Measurements from ENCODE around the gene ALG8.

The ALG8 gene

DNA sequence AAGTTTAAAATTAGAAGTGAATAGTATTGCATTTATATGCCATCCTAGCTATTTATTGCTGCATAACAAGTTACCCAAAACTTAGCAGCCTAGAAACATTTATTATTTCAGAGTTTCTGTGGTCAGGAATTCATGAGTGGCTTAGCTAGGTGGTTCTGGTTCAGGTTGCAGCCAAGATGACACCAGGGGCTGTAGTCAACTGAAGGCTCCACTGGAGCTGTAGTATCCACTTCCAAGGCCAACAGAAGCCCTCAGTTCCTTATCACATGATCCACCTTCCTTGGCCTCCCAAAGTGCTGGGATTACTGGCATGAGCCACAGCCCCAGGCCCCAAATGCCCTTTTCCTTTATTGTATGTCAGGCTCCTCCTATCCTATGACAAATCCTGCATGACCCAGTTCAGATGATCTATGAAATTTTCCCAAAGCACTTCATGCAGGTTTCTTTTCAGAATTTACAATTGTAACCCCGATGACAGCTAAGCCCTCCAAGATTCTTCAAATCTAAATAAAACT is 6.1 kb upstream of the ALG8 start:
- no peaks in the 10 kb centered on the region for H3K9me3 Mint-ChIP-seq
- H3K36me3 Mint-ChIP-seq (ENCODE audit: low read depth): peaks cover 12% of the 10 kb centered on the region
- H3K27me3 Mint-ChIP-seq (ENCODE audit: low read depth): no peaks in the 10 kb centered on the region
- H3K27ac Mint-ChIP-seq: no peak overlapping the region
- H3K4me3 Mint-ChIP-seq: no peak overlapping the region
- H3K4me1 Mint-ChIP-seq (ENCODE audit: low read depth): peaks cover 7% of the 10 kb centered on the region

GRCh38 chr11:78140392-78141077 is 1.1 kb upstream of the ALG8 start:
- Mint-ChIP-seq H3K4me3 (peak overlapping the region; percentile 79), H3K4me1 (ENCODE audit: low read depth) (peaks cover 30% of the 10 kb centered on the region), H3K36me3 (ENCODE audit: low read depth) (peaks cover 36% of the 10 kb centered on the region), H3K9me3 (no peaks in the 10 kb centered on the region), H3K27me3 (ENCODE audit: low read depth) (no peaks in the 10 kb centered on the region), H3K27ac (peak overlapping the region; percentile 58)

GRCh38 chr11:78138694-78139421 is 568 bp downstream of the ALG8 start:
- H3K36me3 Mint-ChIP-seq (ENCODE audit: low read depth): peaks cover 38% of the 10 kb centered on the region
- peak overlapping the region; percentile 90 for H3K4me3 Mint-ChIP-seq
- H3K9me3 Mint-ChIP-seq: peaks cover 3% of the 10 kb centered on the region
- H3K27me3 Mint-ChIP-seq (ENCODE audit: low read depth): no peaks in the 10 kb centered on the region
- H3K4me1 Mint-ChIP-seq (ENCODE audit: low read depth): peaks cover 30% of the 10 kb centered on the region
- peak overlapping the region; percentile 93 for H3K27ac Mint-ChIP-seq

DNA sequence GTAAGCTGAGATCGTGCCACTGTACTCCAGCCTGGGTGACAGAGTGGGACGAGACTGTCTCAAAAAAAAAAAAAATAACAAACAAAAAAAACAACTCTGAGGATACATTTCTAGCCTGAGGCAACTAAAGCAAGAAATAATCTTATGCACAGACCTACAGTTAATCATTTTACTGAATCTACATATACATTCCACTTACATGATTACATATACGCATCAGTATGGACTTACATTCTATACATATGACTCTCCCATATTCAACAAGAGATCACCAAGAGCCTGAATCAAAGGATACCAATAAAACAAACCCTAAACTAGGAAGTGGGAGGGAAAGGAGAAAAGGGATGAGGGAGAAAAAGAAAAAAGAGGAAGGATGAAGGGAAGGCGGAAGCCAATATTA is 1.1 kb downstream of the ALG8 start:
- Mint-ChIP-seq H3K27ac (peak overlapping the region; percentile 86), H3K4me3 (peak overlapping the region; percentile 85), H3K4me1 (ENCODE audit: low read depth) (peaks cover 30% of the 10 kb centered on the region), H3K27me3 (ENCODE audit: low read depth) (no peaks in the 10 kb centered on the region), H3K36me3 (ENCODE audit: low read depth) (peaks cover 37% of the 10 kb centered on the region), H3K9me3 (peaks cover 3% of the 10 kb centered on the region)

GRCh38 chr11:78132475-78132874 is 7.0 kb downstream of the ALG8 start:
- Mint-ChIP-seq H3K27ac (no peak overlapping the region), H3K4me1 (ENCODE audit: low read depth) (peaks cover 10% of the 10 kb centered on the region), H3K9me3 (peaks cover 3% of the 10 kb centered on the region), H3K4me3 (no peak overlapping the region), H3K27me3 (ENCODE audit: low read depth) (no peaks in the 10 kb centered on the region), H3K36me3 (ENCODE audit: low read depth) (peaks cover 21% of the 10 kb centered on the region)

- H3K27ac Mint-ChIP-seq: no peak overlapping the region
- H3K4me1 Mint-ChIP-seq (ENCODE audit: low read depth): peaks cover 7% of the 10 kb centered on the region
- peaks cover 16% of the 10 kb centered on the region for H3K36me3 Mint-ChIP-seq (ENCODE audit: low read depth)
- no peaks in the 10 kb centered on the region for H3K27me3 Mint-ChIP-seq (ENCODE audit: low read depth)
- H3K4me3 Mint-ChIP-seq: no peak overlapping the region
- peaks cover 3% of the 10 kb centered on the region for H3K9me3 Mint-ChIP-seq
These were observed 7.5 kb downstream of the ALG8 start for GRCh38 chr11:78131956-78132355.

DNA sequence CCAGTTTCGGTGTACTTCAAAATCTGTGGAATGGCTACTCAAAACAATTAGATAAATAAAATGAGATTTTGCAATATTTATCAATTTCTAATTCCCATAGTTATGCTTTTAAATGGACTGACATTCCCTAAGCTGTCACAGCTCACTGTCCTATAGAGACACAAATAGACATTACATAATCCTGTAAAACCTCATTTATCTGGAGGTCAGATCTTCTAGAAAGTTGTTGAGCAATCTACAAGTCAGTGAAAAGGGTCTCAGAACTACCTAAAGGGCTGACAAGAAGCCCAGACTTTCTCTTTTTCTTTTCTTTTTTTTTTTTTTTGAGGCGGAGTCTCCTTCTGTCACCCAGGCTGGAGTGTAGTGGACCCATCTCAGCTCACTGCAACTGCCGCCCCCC is 12.0 kb downstream of the ALG8 start:
- no peaks in the 10 kb centered on the region for H3K27me3 Mint-ChIP-seq (ENCODE audit: low read depth)
- peaks cover 7% of the 10 kb centered on the region for H3K36me3 Mint-ChIP-seq (ENCODE audit: low read depth)
- no peak overlapping the region for H3K4me3 Mint-ChIP-seq
- H3K4me1 Mint-ChIP-seq (ENCODE audit: low read depth): peaks cover 5% of the 10 kb centered on the region
- H3K27ac Mint-ChIP-seq: no peak overlapping the region
- H3K9me3 Mint-ChIP-seq: no peaks in the 10 kb centered on the region

DNA sequence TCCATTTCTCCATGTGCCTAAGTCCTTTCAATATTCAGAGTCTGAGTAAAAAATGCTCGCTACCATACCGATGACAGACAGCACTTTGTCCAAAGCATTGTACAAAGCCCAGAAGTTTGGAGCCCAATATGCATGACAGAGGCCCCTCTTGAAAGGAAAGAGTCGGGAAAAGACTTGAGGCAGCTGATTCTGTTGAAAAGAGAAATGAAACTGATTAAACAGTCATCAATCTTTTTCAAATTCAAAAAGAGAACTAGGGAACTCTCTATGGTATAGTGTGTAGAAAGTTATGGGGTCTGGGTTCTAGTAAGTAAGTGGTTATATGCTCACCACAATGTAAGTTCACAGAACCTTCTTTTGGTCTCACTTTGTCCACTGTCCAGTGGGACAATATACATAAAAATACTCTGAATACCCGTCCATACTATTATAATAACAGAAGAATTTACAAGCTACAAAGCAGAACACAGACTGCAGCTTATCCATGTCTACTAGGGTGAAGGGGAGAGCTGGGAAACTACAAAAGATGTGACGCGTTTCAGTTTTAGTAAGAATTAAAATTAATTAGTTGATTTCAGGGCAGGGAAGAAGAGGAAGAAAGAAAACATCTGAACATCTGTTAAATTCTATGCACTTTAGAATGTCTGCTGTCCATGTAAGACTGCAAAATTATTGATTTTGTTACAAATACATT is 26.7 kb downstream of the ALG8 start:
- H3K4me3 Mint-ChIP-seq: no peak overlapping the region
- H3K27ac Mint-ChIP-seq: no peak overlapping the region
- no peaks in the 10 kb centered on the region for H3K27me3 Mint-ChIP-seq (ENCODE audit: low read depth)
- no peaks in the 10 kb centered on the region for H3K4me1 Mint-ChIP-seq (ENCODE audit: low read depth)
- H3K36me3 Mint-ChIP-seq (ENCODE audit: low read depth): peaks cover 29% of the 10 kb centered on the region
- H3K9me3 Mint-ChIP-seq: no peaks in the 10 kb centered on the region

DNA sequence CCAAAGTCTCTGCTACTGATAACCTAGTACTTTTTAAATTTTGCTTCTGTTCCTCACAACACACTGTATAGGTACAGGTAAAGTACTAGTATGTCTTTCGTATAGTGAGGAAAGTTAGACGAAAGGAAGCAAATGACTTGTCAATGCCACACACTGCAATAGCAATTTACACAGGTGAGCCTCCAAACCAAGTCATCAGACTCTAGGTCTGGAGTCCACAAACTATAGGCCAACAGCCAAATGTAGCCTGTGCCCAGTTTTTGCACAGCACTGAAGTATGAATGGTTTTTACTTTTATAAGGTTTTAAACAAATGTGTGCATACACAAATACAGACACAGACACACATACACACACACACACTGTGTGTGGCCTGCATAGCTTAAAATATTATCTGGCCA is 28.1 kb downstream of the ALG8 start:
- no peak overlapping the region for H3K27ac Mint-ChIP-seq
- H3K36me3 Mint-ChIP-seq (ENCODE audit: low read depth): peaks cover 29% of the 10 kb centered on the region

GRCh38 chr11:78110830-78111229 is 28.6 kb downstream of the ALG8 start:
- H3K4me1 Mint-ChIP-seq (ENCODE audit: low read depth): no peaks in the 10 kb centered on the region
- H3K9me3 Mint-ChIP-seq: no peaks in the 10 kb centered on the region
- H3K27me3 Mint-ChIP-seq (ENCODE audit: low read depth): no peaks in the 10 kb centered on the region
- H3K36me3 Mint-ChIP-seq (ENCODE audit: low read depth): peaks cover 30% of the 10 kb centered on the region
- no peak overlapping the region for H3K4me3 Mint-ChIP-seq
- H3K27ac Mint-ChIP-seq: no peak overlapping the region

More for the DNA sequence above, 28.1 kb downstream of the ALG8 start:
- H3K4me1 Mint-ChIP-seq (ENCODE audit: low read depth): no peaks in the 10 kb centered on the region
- no peaks in the 10 kb centered on the region for H3K9me3 Mint-ChIP-seq
- H3K27me3 Mint-ChIP-seq (ENCODE audit: low read depth): no peaks in the 10 kb centered on the region
- H3K4me3 Mint-ChIP-seq: no peak overlapping the region

DNA sequence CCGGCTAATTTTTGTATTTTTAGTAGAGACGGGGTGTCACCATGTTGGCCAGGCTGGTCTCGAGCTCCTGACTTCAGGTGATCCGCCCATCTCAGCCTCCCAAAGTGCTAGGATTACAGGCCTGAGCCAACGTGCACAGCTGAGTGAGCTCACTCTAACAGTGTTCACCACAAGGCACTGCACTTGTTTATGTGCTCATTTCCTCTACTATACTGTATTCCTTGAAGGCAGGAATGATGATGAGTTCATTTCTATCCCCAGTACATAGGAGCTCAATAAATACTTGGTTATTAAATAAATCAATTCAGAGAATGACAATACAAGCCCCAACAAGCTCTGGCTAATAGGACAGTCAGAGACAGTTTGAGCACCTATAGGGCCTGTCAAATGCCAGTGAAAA is 29.1 kb downstream of the ALG8 start:
- no peaks in the 10 kb centered on the region for H3K27me3 Mint-ChIP-seq (ENCODE audit: low read depth)
- H3K36me3 Mint-ChIP-seq (ENCODE audit: low read depth): peaks cover 30% of the 10 kb centered on the region
- no peak overlapping the region for H3K4me3 Mint-ChIP-seq
- H3K4me1 Mint-ChIP-seq (ENCODE audit: low read depth): no peaks in the 10 kb centered on the region
- H3K9me3 Mint-ChIP-seq: no peaks in the 10 kb centered on the region
- no peak overlapping the region for H3K27ac Mint-ChIP-seq

- no peaks in the 10 kb centered on the region for H3K4me1 Mint-ChIP-seq (ENCODE audit: low read depth)
- H3K36me3 Mint-ChIP-seq (ENCODE audit: low read depth): peaks cover 30% of the 10 kb centered on the region
- H3K27me3 Mint-ChIP-seq (ENCODE audit: low read depth): no peaks in the 10 kb centered on the region
- H3K9me3 Mint-ChIP-seq: no peaks in the 10 kb centered on the region
- no peak overlapping the region for H3K27ac Mint-ChIP-seq
- no peak overlapping the region for H3K4me3 Mint-ChIP-seq
These were observed 30.1 kb downstream of the ALG8 start for GRCh38 chr11:78109081-78110015.

- peaks cover 29% of the 10 kb centered on the region for H3K36me3 Mint-ChIP-seq (ENCODE audit: low read depth)
- H3K27me3 Mint-ChIP-seq (ENCODE audit: low read depth): no peaks in the 10 kb centered on the region
- no peaks in the 10 kb centered on the region for H3K9me3 Mint-ChIP-seq
- H3K27ac Mint-ChIP-seq: no peak overlapping the region
- no peak overlapping the region for H3K4me3 Mint-ChIP-seq
- peaks cover under 1% of the 10 kb centered on the region for H3K4me1 Mint-ChIP-seq (ENCODE audit: low read depth)
These were observed 38.6 kb downstream of the ALG8 start for GRCh38 chr11:78100676-78101472.

Measured in T-helper 1 cell treated with Interleukin-12 subunit alpha and Interleukin-12 subunit beta and Interleukin-4 antibody, amounts not matched to agents 30 μg/mL and 1 μg/mL, for 36 hours (primary cell).